ENCODE results near the gene GSC.
"Not testable (repeated sequence)": the region's sequence is repeated elsewhere in the genome, so short reads cannot be mapped to it uniquely, and the experiment has no call there.

GSC gene

GRCh38 chr14:94762431-94762830 is 7.5 kb downstream of the GSC start:
- no peak for DNase-seq

GRCh38 chr14:94761997-94762377 is 7.9 kb downstream of the GSC start:
- Mint-ChIP-seq H3K36me3 (ENCODE audit: low read depth) (no peaks in the 10 kb centered on the region), H3K4me3 (no peak overlapping the region), H3K9me3 (no peaks in the 10 kb centered on the region), H3K27ac (no peak overlapping the region), H3K27me3 (peaks cover 47% of the 10 kb centered on the region), H3K4me1 (no peaks in the 10 kb centered on the region)
- ATAC-seq, result no peak
- no peak for DNase-seq

More at GRCh38 chr14:94762431-94762830, 7.5 kb downstream of the GSC start:
- Mint-ChIP-seq H3K4me3 (no peak overlapping the region), H3K27me3 (peaks cover 51% of the 10 kb centered on the region), H3K36me3 (ENCODE audit: low read depth) (no peaks in the 10 kb centered on the region), H3K27ac (no peak overlapping the region), H3K9me3 (no peaks in the 10 kb centered on the region), H3K4me1 (no peaks in the 10 kb centered on the region)
- ATAC-seq, result no peak

GRCh38 chr14:94761348-94761996 is 8.4 kb downstream of the GSC start:
- Mint-ChIP-seq H3K36me3 (ENCODE audit: low read depth) (no peaks in the 10 kb centered on the region), H3K27ac (no peak overlapping the region), H3K4me1 (no peaks in the 10 kb centered on the region), H3K27me3 (peaks cover 45% of the 10 kb centered on the region), H3K9me3 (no peaks in the 10 kb centered on the region), H3K4me3 (no peak overlapping the region)
- no peak for ATAC-seq
- no peak for DNase-seq

GRCh38 chr14:94756310-94756882 is 13.5 kb downstream of the GSC start:
- ATAC-seq, result no peak
- Mint-ChIP-seq H3K27me3 (peaks cover 9% of the 10 kb centered on the region), H3K9me3 (no peaks in the 10 kb centered on the region), H3K27ac (no peak overlapping the region), H3K4me1 (no peaks in the 10 kb centered on the region), H3K4me3 (no peak overlapping the region), H3K36me3 (ENCODE audit: low read depth) (no peaks in the 10 kb centered on the region)
- DNase-seq, result no peak

- ATAC-seq, result no peak
Measured at GRCh38 chr14:94754391-94754942, 15.4 kb downstream of the GSC start.

GRCh38 chr14:94752591-94753436 is 17.1 kb downstream of the GSC start:
- no peaks in the 10 kb centered on the region for H3K4me1 Mint-ChIP-seq
- H3K27ac Mint-ChIP-seq, result no peak overlapping the region
- no peaks in the 10 kb centered on the region for H3K9me3 Mint-ChIP-seq
- DNase-seq (no peak), ATAC-seq (no peak)
- peaks cover 4% of the 10 kb centered on the region for H3K27me3 Mint-ChIP-seq
- no peaks in the 10 kb centered on the region for H3K36me3 Mint-ChIP-seq (ENCODE audit: low read depth)
- H3K4me3 Mint-ChIP-seq, result no peak overlapping the region

More at GRCh38 chr14:94754391-94754942, 15.4 kb downstream of the GSC start:
- Mint-ChIP-seq H3K27me3 (peaks cover 2% of the 10 kb centered on the region), H3K4me1 (no peaks in the 10 kb centered on the region), H3K9me3 (no peaks in the 10 kb centered on the region), H3K27ac (no peak overlapping the region), H3K4me3 (no peak overlapping the region), H3K36me3 (ENCODE audit: low read depth) (no peaks in the 10 kb centered on the region)
- DNase-seq, result no peak

- H3K27me3 Mint-ChIP-seq, result peaks cover 4% of the 10 kb centered on the region
- no peak overlapping the region for H3K4me3 Mint-ChIP-seq
- H3K9me3 Mint-ChIP-seq, result no peaks in the 10 kb centered on the region
- no peak for ATAC-seq
- H3K27ac Mint-ChIP-seq, result no peak overlapping the region
- no peaks in the 10 kb centered on the region for H3K4me1 Mint-ChIP-seq
- no peaks in the 10 kb centered on the region for H3K36me3 Mint-ChIP-seq (ENCODE audit: low read depth)
- no peak for DNase-seq
Measured at GRCh38 chr14:94751956-94752355, 18.0 kb downstream of the GSC start.

- no peaks in the 10 kb centered on the region for H3K4me1 Mint-ChIP-seq
- H3K4me3 Mint-ChIP-seq, result no peak overlapping the region
- H3K27me3 Mint-ChIP-seq, result peaks cover 4% of the 10 kb centered on the region
- ATAC-seq, result no peak
- peaks cover 4% of the 10 kb centered on the region for H3K9me3 Mint-ChIP-seq
- no peaks in the 10 kb centered on the region for H3K36me3 Mint-ChIP-seq (ENCODE audit: low read depth)
- H3K27ac Mint-ChIP-seq, result no peak overlapping the region
- DNase-seq, result no peak
Measured at GRCh38 chr14:94751321-94751720, 18.6 kb downstream of the GSC start.

- H3K27ac Mint-ChIP-seq, result no peak overlapping the region
- peaks cover 4% of the 10 kb centered on the region for H3K9me3 Mint-ChIP-seq
- H3K4me1 Mint-ChIP-seq, result no peaks in the 10 kb centered on the region
- DNase-seq (no peak), ATAC-seq (no peak)
- peaks cover 4% of the 10 kb centered on the region for H3K27me3 Mint-ChIP-seq
- no peak overlapping the region for H3K4me3 Mint-ChIP-seq
- H3K36me3 Mint-ChIP-seq (ENCODE audit: low read depth), result no peaks in the 10 kb centered on the region
Measured at GRCh38 chr14:94750371-94750770, 19.5 kb downstream of the GSC start.

- peaks cover 4% of the 10 kb centered on the region for H3K9me3 Mint-ChIP-seq
- no peak overlapping the region for H3K27ac Mint-ChIP-seq
- peaks cover 4% of the 10 kb centered on the region for H3K27me3 Mint-ChIP-seq
- DNase-seq (no peak), ATAC-seq (no peak)
- H3K36me3 Mint-ChIP-seq (ENCODE audit: low read depth), result no peaks in the 10 kb centered on the region
- no peaks in the 10 kb centered on the region for H3K4me1 Mint-ChIP-seq
- no peak overlapping the region for H3K4me3 Mint-ChIP-seq
Measured at GRCh38 chr14:94748667-94749347, 21.1 kb downstream of the GSC start.

- peaks cover 4% of the 10 kb centered on the region for H3K27me3 Mint-ChIP-seq
Measured at GRCh38 chr14:94747739-94748138, 22.2 kb downstream of the GSC start.

GRCh38 chr14:94747153-94747552 is 22.8 kb downstream of the GSC start:
- not testable (repeated sequence) for ATAC-seq; H3K9me3 Mint-ChIP-seq; H3K27ac Mint-ChIP-seq; DNase-seq; H3K4me3 Mint-ChIP-seq; H3K36me3 Mint-ChIP-seq (ENCODE audit: low read depth); H3K4me1 Mint-ChIP-seq; H3K27me3 Mint-ChIP-seq

More at GRCh38 chr14:94747739-94748138, 22.2 kb downstream of the GSC start:
- H3K4me1 Mint-ChIP-seq, result no peaks in the 10 kb centered on the region
- no peaks in the 10 kb centered on the region for H3K36me3 Mint-ChIP-seq (ENCODE audit: low read depth)
- H3K27ac Mint-ChIP-seq, result no peak overlapping the region
- ATAC-seq (no peak), DNase-seq (no peak)
- peaks cover 4% of the 10 kb centered on the region for H3K9me3 Mint-ChIP-seq
- no peak overlapping the region for H3K4me3 Mint-ChIP-seq

GRCh38 chr14:94746131-94746530 is 23.8 kb downstream of the GSC start:
- Mint-ChIP-seq H3K27me3 (peaks cover 4% of the 10 kb centered on the region), H3K36me3 (ENCODE audit: low read depth) (no peaks in the 10 kb centered on the region), H3K27ac (no peak overlapping the region), H3K4me1 (no peaks in the 10 kb centered on the region), H3K9me3 (peaks cover 4% of the 10 kb centered on the region), H3K4me3 (no peak overlapping the region)
- DNase-seq, result no peak
- ATAC-seq, result no peak

- no peak overlapping the region for H3K4me3 Mint-ChIP-seq
- no peak for DNase-seq
- no peaks in the 10 kb centered on the region for H3K36me3 Mint-ChIP-seq (ENCODE audit: low read depth)
- H3K9me3 Mint-ChIP-seq, result no peaks in the 10 kb centered on the region
- peaks cover 3% of the 10 kb centered on the region for H3K27me3 Mint-ChIP-seq
- H3K27ac Mint-ChIP-seq, result no peak overlapping the region
- ATAC-seq, result no peak
- H3K4me1 Mint-ChIP-seq, result no peaks in the 10 kb centered on the region
Measured at GRCh38 chr14:94738751-94739150, 31.2 kb downstream of the GSC start.
